NB4 (cell line): ENCODE measurements around the gene NUP214.

Source experiments
- DNase-seq: peaks from one replicate; pipeline ENCODE4 v3.0.0; 2010; ENCODE audit warnings: low read depth
- H3K4me3 ChIP-seq: one replicate; pipeline ENCODE4 v1.5.1; 2011; ENCODE audit warnings: mild to moderate bottlenecking, low read depth, low read length, moderate library complexity
- CTCF ChIP-seq: IDR thresholded peaks from one replicate; pipeline ENCODE4 v1.5.1; 2012; ENCODE audit warnings: low read depth, low read length
- MYC ChIP-seq: IDR thresholded peaks from 2 replicates; pipeline ENCODE4 v1.6.1; 2011; ENCODE audit warnings: low read depth, low read length
- POLR2A ChIP-seq: IDR thresholded peaks from 2 replicates; pipeline ENCODE4 v1.6.1; 2011; ENCODE audit warnings: mild to moderate bottlenecking; ENCODE audit not compliant: insufficient read length; ENCODE audit errors: extremely low read depth
- TF ChIP-seq, protein P1 (sequence below): IDR thresholded peaks from 2 replicates; pipeline ENCODE4 v1.6.1; 2011; ENCODE audit warnings: low read depth, low read length

Gene NUP214

DNA sequence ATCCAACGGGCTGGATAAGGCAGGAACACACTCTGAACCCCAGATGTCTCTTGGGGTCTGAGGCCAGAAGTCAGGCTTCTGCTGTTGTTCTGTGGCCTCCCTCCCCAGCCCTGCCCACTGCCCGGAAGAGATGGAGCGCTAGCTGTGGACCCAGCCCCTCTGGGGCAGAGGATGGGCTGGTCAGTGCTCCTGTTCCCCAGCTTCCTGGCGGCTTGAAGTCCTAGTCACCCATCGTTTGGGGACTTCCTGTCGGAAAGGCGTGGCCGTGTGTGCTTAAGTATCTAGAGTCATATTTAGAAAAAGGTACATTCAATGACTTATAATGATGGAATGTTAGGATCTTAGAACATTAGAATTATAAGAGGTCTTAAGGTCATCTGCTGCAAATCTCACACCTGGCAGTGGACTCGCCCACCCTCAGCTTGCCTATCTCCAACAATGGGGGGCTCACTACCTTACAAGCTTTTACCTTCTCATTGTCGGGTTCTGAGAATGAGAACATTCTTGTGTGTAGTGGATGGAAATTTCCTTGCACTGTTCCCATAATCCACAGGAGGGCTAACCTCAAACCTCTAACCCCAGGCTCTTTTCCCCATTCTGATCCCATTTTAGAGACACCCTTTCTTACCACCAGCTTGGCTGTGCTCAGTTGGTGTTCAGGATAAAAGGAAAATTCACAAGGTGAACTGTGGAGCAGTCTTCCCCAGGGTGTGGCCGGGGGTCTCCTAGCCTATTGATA lies 42.4 kb upstream of the NUP214 start:
- TF ChIP-seq POLR2A (no peak), CTCF (no peak), MYC (no peak)
- TF ChIP-seq, protein P1, sequence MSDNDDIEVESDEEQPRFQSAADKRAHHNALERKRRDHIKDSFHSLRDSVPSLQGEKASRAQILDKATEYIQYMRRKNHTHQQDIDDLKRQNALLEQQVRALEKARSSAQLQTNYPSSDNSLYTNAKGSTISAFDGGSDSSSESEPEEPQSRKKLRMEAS = no peak
- H3K4me3 ChIP-seq = no peak overlapping the region
- DNase-seq = no peak

DNA sequence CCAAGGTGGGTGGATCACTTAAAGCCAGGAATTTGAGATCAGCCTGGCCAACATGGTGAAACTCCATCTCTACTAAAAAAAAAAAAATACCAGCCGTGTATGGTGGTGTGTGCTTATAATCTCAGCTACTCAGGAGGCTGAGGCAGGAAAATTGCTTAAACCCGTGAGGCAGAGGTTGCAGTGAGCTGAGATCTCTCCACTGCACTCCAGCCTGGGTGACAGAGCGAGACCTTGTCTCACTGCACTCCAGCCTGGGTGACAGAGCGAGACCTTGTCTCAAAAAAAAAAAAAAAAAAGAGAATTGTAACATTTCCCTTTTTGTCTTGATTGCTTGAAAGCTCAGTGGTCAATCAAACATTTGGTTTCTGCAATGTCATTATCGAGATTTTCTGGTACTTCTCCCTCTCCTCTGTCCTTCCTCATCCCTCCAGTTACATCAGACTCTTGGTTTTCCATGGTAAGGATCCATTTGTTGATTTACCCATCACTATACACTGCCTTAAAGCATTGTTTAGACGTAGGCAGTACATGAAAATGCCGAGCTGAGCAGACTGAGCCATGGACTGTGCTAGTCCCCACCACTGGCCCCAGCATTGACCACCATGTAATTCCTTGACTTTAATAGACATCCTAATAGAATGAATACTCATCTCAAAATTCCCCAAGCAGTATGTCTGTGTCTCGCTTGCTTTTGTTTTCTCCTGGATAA lies 40.6 kb upstream of the NUP214 start:
- H3K4me3 ChIP-seq = no peak overlapping the region
- TF ChIP-seq MYC (no peak), CTCF (no peak), POLR2A (no peak)
- TF ChIP-seq, protein P1 = no peak
- no peak for DNase-seq

- no peak overlapping the region for H3K4me3 ChIP-seq
- TF ChIP-seq POLR2A (no peak), CTCF (no peak)
- TF ChIP-seq, protein P1 = no peak
- no peak for DNase-seq
Measured at GRCh38 chr9:131085370-131086122, 39.8 kb upstream of the NUP214 start.

DNA sequence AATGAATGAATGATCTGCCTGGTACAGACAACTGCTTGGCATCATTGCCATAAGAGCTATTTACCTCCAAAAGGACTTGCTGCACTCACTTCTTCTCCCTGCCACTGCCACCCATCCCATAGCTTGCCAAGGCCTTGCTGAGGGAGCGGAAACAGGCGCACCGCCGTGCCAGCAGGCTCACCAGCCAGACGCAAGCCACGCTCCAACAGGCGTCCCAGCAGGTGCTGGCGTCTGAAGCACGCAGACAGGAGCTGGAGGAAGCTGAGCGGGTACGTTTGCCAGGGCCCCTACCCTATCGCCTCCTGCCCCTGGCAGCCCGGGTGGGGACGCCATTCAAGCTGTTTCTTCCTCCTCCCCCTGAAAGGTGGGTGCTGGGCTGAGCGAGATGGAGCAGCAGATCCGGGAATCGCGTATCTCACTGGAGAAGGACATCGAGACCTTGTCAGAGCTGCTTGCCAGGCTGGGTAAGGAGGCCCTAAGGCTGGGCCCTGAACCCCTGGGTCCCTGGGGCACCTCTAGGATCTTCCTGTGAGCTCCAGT lies 38.0 kb upstream of the NUP214 start:
- DNase-seq = no peak
- TF ChIP-seq, protein P1 = no peak
- no peak for TF ChIP-seq POLR2A
- no peak for TF ChIP-seq CTCF
- no peak for TF ChIP-seq MYC
- H3K4me3 ChIP-seq = no peak overlapping the region

DNA sequence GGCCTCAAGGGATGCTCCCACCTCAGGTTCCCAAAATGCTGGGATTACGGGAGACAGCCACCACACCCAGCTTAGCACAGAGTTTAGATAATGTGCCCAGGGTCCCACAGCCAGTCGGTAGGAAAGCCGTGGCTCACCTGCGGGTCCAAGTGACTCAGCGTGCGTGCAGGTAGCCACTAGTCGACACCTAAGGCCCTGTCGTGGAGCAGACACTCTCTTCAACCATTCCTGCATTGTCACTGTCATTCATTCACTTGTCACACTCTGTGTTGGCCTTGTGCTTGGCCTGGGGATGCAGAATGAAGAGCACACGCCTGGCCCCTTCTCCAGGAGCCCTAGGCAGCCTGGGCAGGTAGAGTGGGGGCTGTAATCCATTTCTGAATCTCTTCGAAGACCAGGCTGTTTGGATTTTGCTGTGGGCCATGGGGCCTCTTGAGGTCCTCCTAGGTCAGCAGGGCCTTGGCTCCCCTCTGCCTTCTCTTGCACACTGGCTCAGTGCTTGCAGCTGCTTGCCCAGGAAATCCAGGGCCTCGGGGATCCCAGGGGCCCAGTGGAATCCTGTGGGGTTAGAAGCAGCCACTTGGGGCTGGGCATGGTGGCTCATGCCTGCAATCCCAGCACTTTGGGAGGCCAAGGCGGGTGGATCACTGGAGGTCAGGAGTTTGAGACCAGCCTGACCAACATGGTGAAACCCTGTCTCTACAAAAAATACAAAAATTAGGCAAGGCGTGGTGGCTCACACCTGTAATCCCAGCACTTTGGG lies 35.2 kb upstream of the NUP214 start:
- no peak for DNase-seq
- TF ChIP-seq POLR2A (no peak), CTCF (no peak), MYC (no peak)
- TF ChIP-seq, protein P1 = no peak

More for the DNA sequence above, 35.2 kb upstream of the NUP214 start:
- no peak overlapping the region for H3K4me3 ChIP-seq
